Measurements from ENCODE around the gene MYO9A. TPM values are rescaled to one million over a fixed set of nuclear protein-coding genes. Genes with fewer than 3 reads are reported as not detected.

Gene MYO9A
- total RNA-seq, 1 experiment from 2014 or later = 23.0 TPM

DNA sequence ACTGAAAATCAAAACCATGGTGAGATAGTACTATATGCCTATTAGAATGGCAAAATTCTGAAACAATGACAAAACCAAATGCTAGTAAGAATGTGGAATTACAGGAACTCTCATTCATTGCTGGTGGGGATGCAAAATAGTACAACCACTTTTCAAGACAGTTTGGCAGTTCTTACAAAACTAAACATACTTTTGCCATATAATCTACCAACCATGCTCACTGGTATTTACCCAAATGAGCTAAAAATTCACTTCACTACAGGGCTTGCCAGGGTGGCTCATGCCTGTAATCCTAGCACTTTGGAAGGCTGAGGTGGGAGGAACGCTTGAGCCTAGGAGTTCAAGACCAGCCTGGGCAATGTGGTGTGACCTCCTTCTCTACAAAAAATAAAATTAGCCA is 40.0 kb downstream of the MYO9A start:
- Histone ChIP-seq H2AFZ (ENCODE audit: low read depth, low read length, poor library complexity, severe bottlenecking) (no peak overlapping the region), H3K79me2 (ENCODE audit: insufficient read depth, low read length) (0 out of 2 replicates have a peak, but pooled peaks cover 3% of the 10 kb centered on the region), H3K36me3 (ENCODE audit: control insufficient read depth in 1 of 2, insufficient read depth in 2 of 2, low read length in 2 of 2) (no peaks in the 10 kb centered on the region), H4K20me1 (ENCODE audit: insufficient read depth) (no peaks in the 10 kb centered on the region), H3K9ac (ENCODE audit: low read length) (no peak overlapping the region), H3K4me3 (replicated peaks in 1 of 2; ENCODE audit: low read depth in 1 of 2, low read length in 2 of 2) (no peak overlapping the region), H3K4me2 (ENCODE audit: low read length) (no peak overlapping the region), H3K27me3 (ENCODE audit: insufficient read depth, low read length) (no peaks in the 10 kb centered on the region), H3K4me1 (ENCODE audit: control insufficient read depth in 1 of 2, insufficient read depth in 2 of 2, low read length in 2 of 2) (no peaks in the 10 kb centered on the region), H3K27ac (ENCODE audit: low read depth, low read length) (no peak overlapping the region), H3K9me2 (ENCODE audit: insufficient read depth) (no peaks in the 10 kb centered on the region), H3K9me3 (ENCODE audit: control insufficient read depth in 1 of 2, insufficient read depth in 1 of 2, low read depth in 1 of 2, low read length in 2 of 2) (no peaks in the 10 kb centered on the region)
- DNase-seq (ENCODE audit: low read depth, low spot score) = no peak
- ChIA-PET POLR2A (no interaction called here), RAD21 (ENCODE audit: low non-redundant PET in 1 of 2, low total read pairs in 2 of 2, uncharacterized antibody in 2 of 2, unreplicated experiment in 2 of 2) (no interaction called here), CTCF (no interaction called here)
- intact Hi-C loops (cut with micrococcal nuclease) = no loop called here
- no TSS peak for BruUV-seq (replicated peaks)
- ATAC-seq = no peak
- no peak for TF ChIP-seq EZH2 (IDR thresholded peaks at IDR 0.05)
- TF ChIP-seq SP1 (IDR thresholded peaks at IDR 0.05; ENCODE audit: low read depth) = no peak
- TF ChIP-seq SRF (IDR thresholded peaks at IDR 0.05; ENCODE audit: low read depth) = no peak
- no peak for TF ChIP-seq EZH2phosphoT487 (IDR thresholded peaks at IDR 0.05; ENCODE audit: borderline replicate concordance)
- no peak for TF ChIP-seq TCF7L2 (IDR thresholded peaks at IDR 0.05; ENCODE audit: borderline replicate concordance, extremely low read depth, insufficient read depth, insufficient read length)
- TF ChIP-seq, protein P1, sequence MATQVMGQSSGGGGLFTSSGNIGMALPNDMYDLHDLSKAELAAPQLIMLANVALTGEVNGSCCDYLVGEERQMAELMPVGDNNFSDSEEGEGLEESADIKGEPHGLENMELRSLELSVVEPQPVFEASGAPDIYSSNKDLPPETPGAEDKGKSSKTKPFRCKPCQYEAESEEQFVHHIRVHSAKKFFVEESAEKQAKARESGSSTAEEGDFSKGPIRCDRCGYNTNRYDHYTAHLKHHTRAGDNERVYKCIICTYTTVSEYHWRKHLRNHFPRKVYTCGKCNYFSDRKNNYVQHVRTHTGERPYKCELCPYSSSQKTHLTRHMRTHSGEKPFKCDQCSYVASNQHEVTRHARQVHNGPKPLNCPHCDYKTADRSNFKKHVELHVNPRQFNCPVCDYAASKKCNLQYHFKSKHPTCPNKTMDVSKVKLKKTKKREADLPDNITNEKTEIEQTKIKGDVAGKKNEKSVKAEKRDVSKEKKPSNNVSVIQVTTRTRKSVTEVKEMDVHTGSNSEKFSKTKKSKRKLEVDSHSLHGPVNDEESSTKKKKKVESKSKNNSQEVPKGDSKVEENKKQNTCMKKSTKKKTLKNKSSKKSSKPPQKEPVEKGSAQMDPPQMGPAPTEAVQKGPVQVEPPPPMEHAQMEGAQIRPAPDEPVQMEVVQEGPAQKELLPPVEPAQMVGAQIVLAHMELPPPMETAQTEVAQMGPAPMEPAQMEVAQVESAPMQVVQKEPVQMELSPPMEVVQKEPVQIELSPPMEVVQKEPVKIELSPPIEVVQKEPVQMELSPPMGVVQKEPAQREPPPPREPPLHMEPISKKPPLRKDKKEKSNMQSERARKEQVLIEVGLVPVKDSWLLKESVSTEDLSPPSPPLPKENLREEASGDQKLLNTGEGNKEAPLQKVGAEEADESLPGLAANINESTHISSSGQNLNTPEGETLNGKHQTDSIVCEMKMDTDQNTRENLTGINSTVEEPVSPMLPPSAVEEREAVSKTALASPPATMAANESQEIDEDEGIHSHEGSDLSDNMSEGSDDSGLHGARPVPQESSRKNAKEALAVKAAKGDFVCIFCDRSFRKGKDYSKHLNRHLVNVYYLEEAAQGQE (IDR thresholded peaks at IDR 0.05; ENCODE audit: low read depth) = no peak
- no peak for TF ChIP-seq POLR2A (IDR thresholded peaks at IDR 0.05; ENCODE audit: borderline replicate concordance, extremely low read depth, insufficient read depth, insufficient read length)
- TF ChIP-seq YY1 (IDR thresholded peaks at IDR 0.05; ENCODE audit: extremely low read depth, insufficient replicate concordance, low read depth, low read length) = no peak
- no peak for TF ChIP-seq SIN3A (IDR thresholded peaks at IDR 0.05; ENCODE audit: low read depth)
- TF ChIP-seq EGR1 (IDR thresholded peaks at IDR 0.05; ENCODE audit: low read depth) = no peak
- TF ChIP-seq RAD21 (IDR thresholded peaks at IDR 0.05; ENCODE audit: low read depth) = no peak
- no peak for TF ChIP-seq FOSL1 (IDR thresholded peaks at IDR 0.05; ENCODE audit: low read depth)
- TF ChIP-seq, protein P2, sequence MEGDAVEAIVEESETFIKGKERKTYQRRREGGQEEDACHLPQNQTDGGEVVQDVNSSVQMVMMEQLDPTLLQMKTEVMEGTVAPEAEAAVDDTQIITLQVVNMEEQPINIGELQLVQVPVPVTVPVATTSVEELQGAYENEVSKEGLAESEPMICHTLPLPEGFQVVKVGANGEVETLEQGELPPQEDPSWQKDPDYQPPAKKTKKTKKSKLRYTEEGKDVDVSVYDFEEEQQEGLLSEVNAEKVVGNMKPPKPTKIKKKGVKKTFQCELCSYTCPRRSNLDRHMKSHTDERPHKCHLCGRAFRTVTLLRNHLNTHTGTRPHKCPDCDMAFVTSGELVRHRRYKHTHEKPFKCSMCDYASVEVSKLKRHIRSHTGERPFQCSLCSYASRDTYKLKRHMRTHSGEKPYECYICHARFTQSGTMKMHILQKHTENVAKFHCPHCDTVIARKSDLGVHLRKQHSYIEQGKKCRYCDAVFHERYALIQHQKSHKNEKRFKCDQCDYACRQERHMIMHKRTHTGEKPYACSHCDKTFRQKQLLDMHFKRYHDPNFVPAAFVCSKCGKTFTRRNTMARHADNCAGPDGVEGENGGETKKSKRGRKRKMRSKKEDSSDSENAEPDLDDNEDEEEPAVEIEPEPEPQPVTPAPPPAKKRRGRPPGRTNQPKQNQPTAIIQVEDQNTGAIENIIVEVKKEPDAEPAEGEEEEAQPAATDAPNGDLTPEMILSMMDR (IDR thresholded peaks at IDR 0.05 in 2 of 3, conservative IDR thresholded peaks at IDR 0.05 in 1 of 3; ENCODE audit: borderline replicate concordance in 1 of 3, insufficient read depth in 1 of 3, low read depth in 2 of 3, low read length in 2 of 3) = no peak
- no peak for TF ChIP-seq POLR2AphosphoS5 (IDR thresholded peaks at IDR 0.05; ENCODE audit: low read depth, low read length)
